Ishikawa (cell line): ENCODE data around the gene PHETA1.

ENCODE experiments used
- CEBPB ChIP-seq: IDR thresholded peaks from 2 replicates; pipeline ENCODE4 v1.6.1; 2012
- EGR1 ChIP-seq: IDR thresholded peaks from 2 replicates; pipeline ENCODE4 v1.6.1; 2012
- EP300 ChIP-seq: IDR thresholded peaks from 2 replicates; pipeline ENCODE4 v1.6.1; 2012; ENCODE audit warnings: borderline replicate concordance
- FOXM1 ChIP-seq: IDR thresholded peaks from 2 replicates; pipeline ENCODE4 v1.6.1; 2012; ENCODE audit warnings: low read depth, borderline replicate concordance
- RAD21 ChIP-seq: IDR thresholded peaks from 2 replicates; pipeline ENCODE4 v1.6.1; 2012; ENCODE audit warnings: low read depth
- TAF1 ChIP-seq: IDR thresholded peaks from 2 replicates; pipeline ENCODE4 v1.6.1; 2012; ENCODE audit warnings: low read depth, mild to moderate bottlenecking
- TEAD4 ChIP-seq: IDR thresholded peaks from 2 replicates; pipeline ENCODE4 v1.6.1; 2012
- YY1 ChIP-seq: IDR thresholded peaks from 2 replicates; pipeline ENCODE4 v1.6.1; 2012; ENCODE audit warnings: low read depth
- TF ChIP-seq, protein P1 (sequence below): IDR thresholded peaks from 2 replicates; pipeline ENCODE4 v1.6.1; 2012
- TF ChIP-seq, protein P2 (sequence below): IDR thresholded peaks from 2 replicates; pipeline ENCODE4 v1.6.1; 2012; ENCODE audit warnings: low read depth, mild to moderate bottlenecking

DNA sequence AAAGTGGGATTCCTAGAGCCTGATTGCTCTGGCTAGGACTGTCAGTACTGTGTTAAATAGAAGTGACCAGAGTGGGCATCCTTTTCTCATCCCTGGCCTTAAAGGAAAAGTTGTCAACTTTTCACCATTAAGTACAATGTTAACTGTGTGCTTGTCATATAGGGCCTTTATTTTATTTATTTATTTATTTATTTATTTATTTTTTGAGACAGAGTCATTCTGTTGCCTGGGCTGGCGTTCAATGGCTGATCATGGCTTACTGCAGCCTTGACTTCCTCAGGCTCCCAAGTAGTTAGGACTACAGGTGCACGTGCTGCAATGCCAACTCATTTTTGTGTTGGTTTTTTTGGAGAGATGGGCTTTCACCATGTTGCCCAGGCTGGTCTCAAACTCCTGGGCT, 48.4 kb upstream of the PHETA1 start:
- no peak for TF ChIP-seq EGR1
- TF ChIP-seq TAF1: no peak
- TF ChIP-seq EP300: no peak
- no peak for TF ChIP-seq TEAD4
- no peak for TF ChIP-seq RAD21
- TF ChIP-seq CEBPB: no peak
- TF ChIP-seq, protein P1, sequence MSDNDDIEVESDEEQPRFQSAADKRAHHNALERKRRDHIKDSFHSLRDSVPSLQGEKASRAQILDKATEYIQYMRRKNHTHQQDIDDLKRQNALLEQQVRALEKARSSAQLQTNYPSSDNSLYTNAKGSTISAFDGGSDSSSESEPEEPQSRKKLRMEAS: no peak
- TF ChIP-seq FOXM1: no peak
- no peak for TF ChIP-seq YY1
- TF ChIP-seq, protein P2, sequence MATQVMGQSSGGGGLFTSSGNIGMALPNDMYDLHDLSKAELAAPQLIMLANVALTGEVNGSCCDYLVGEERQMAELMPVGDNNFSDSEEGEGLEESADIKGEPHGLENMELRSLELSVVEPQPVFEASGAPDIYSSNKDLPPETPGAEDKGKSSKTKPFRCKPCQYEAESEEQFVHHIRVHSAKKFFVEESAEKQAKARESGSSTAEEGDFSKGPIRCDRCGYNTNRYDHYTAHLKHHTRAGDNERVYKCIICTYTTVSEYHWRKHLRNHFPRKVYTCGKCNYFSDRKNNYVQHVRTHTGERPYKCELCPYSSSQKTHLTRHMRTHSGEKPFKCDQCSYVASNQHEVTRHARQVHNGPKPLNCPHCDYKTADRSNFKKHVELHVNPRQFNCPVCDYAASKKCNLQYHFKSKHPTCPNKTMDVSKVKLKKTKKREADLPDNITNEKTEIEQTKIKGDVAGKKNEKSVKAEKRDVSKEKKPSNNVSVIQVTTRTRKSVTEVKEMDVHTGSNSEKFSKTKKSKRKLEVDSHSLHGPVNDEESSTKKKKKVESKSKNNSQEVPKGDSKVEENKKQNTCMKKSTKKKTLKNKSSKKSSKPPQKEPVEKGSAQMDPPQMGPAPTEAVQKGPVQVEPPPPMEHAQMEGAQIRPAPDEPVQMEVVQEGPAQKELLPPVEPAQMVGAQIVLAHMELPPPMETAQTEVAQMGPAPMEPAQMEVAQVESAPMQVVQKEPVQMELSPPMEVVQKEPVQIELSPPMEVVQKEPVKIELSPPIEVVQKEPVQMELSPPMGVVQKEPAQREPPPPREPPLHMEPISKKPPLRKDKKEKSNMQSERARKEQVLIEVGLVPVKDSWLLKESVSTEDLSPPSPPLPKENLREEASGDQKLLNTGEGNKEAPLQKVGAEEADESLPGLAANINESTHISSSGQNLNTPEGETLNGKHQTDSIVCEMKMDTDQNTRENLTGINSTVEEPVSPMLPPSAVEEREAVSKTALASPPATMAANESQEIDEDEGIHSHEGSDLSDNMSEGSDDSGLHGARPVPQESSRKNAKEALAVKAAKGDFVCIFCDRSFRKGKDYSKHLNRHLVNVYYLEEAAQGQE: no peak
